MCF 10A (cell line): Measurements from ENCODE around the gene TCF25. TPM values are rescaled to one million over a fixed set of nuclear protein-coding genes. Genes with fewer than 3 reads are reported as not detected.

Experiments
- BruUV-seq: library from RNA; stranded (reverse); fragments of 400-500 nt; replicated peaks from 2 replicates; lab custom pipeline; 2021; lab: Mats Ljungman, UMichigan
- CTCF ChIA-PET: fragments of 300-600 bp; sonication (Branson Sonifier 250); formaldehyde crosslinking; extraction: SDS; loops from one replicate; lab custom pipeline; 2021; ENCODE audit warnings: antibody characterized with exemption, inconsistent platforms; lab: Yijun Ruan, JAX
- POLR2A ChIA-PET: fragments of 300-600, 350-650 bp; sonication (Branson Sonifier 250); formaldehyde crosslinking; extraction: SDS; loops from one replicate; lab custom pipeline; 2020; ENCODE audit warnings: antibody characterized with exemption, inconsistent platforms; lab: Yijun Ruan, JAX
- DNase-seq: peaks from one replicate; pipeline ENCODE4 v3.0.0-alpha.2; 2018; ENCODE audit not compliant: unreplicated experiment
- H3K27ac Mint-ChIP-seq: one replicate; pipeline ENCODE4 v1.8.0; 2022; ENCODE audit warnings: mild to moderate bottlenecking, low read depth, mixed read lengths; ENCODE audit not compliant: unreplicated experiment
- H3K27me3 Mint-ChIP-seq: one replicate; pipeline ENCODE4 v1.8.0; 2022; ENCODE audit warnings: mixed read lengths; ENCODE audit not compliant: insufficient read depth, unreplicated experiment
- H3K36me3 Mint-ChIP-seq: one replicate; pipeline ENCODE4 v1.8.0; 2022; ENCODE audit warnings: mild to moderate bottlenecking, moderate library complexity, mixed read lengths; ENCODE audit not compliant: insufficient read depth, unreplicated experiment
- H3K4me1 Mint-ChIP-seq: one replicate; pipeline ENCODE4 v1.8.0; 2022; ENCODE audit warnings: mixed read lengths; ENCODE audit not compliant: insufficient read depth, unreplicated experiment
- H3K4me3 Mint-ChIP-seq: one replicate; pipeline ENCODE4 v1.8.0; 2022; ENCODE audit warnings: mild to moderate bottlenecking, moderate library complexity, mixed read lengths; ENCODE audit not compliant: unreplicated experiment
- H3K9me3 Mint-ChIP-seq: one replicate; pipeline ENCODE4 v1.8.0; 2022; ENCODE audit warnings: mixed read lengths; ENCODE audit not compliant: unreplicated experiment
- CTCF ChIP-seq: fragments of 200-600 bp; IDR thresholded peaks from one replicate; pipeline ENCODE4 v1.8.0; 2022; ENCODE audit warnings: antibody characterized with exemption, mild to moderate bottlenecking; ENCODE audit not compliant: unreplicated experiment
- intact Hi-C: fragments of 100-400 bp; cut with micrococcal nuclease; formaldehyde crosslinking; loops from 2 replicates; pipeline ENCODE4 v1.14.1; 2022
- total RNA-seq: library from RNA; stranded (reverse); gene quantifications from 2 replicates; pipeline ENCODE4 v1.2.3, GENCODE V29; 2022

The TCF25 gene
- total RNA-seq, 1 experiment from 2014 or later: 239 TPM

DNA sequence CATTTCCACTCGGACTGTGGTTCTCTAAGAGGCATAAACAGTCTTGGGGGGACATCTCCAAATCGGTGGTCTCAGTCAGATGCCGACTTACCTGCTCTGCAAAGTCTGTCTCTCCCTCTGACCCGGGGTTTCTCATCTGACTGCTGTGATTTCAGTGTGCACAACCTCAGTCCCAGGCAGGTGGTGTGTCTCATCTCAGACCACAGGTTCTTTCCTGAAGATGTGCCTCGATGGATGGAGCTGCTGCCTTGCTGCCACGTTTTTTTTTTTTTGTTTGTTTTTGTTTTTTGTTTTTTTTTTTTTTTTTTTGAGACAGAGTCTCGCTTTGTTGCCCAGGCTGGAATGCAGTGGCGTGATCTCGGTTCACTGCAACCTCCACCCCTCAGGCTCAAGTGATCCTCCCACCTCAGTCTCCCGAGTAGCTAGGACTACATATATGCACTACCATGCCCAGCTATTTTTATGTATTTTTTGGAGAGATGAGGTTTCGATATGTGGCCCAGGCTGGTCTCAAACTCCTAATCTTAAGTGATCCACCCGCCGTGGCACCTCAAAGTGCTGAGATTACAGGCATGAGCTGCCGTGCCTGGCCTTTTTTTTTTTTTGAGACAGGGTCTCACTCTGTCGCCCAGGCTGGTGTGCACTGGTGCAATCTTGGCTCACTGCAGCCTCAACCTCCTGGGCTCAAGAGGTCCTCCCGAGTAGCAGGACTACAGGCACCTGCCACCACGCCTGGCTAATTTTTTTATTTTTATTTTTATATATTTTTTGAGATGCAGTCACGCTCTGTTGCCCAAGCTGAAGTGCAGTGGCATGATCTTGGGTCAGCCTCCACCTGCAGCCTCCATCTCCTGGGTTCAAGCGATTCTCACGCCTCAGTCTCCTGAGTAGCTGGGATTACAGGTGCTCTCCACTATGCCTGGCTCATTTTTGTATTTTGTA is 29.7 kb upstream of the TCF25 start:
- BruUV-seq: no TSS peak
- ChIA-PET POLR2A (interaction anchor here (0.6 to 1.5 kb wide), 2 partner anchors 17 to 37 kb away, joined by 3 to 5 read pairs; no protein-coding TSS in a partner anchor), CTCF (interaction anchor here (0.6 kb wide), 1 partner anchor 92 kb away, joined by 3 read pairs; no protein-coding TSS in a partner anchor)
- TF ChIP-seq CTCF: no peak
- Mint-ChIP-seq H3K36me3 (no peaks in the 10 kb centered on the region), H3K9me3 (no peaks in the 10 kb centered on the region), H3K4me1 (no peaks in the 10 kb centered on the region), H3K27ac (no peak overlapping the region), H3K4me3 (no peak overlapping the region), H3K27me3 (no peaks in the 10 kb centered on the region)
- no peak for DNase-seq
- intact Hi-C loops: no loop called here

GRCh38 chr16:89844739-89845339 is 28.6 kb upstream of the TCF25 start:
- Mint-ChIP-seq H3K27me3 (no peaks in the 10 kb centered on the region), H3K4me3 (no peak overlapping the region), H3K9me3 (no peaks in the 10 kb centered on the region), H3K4me1 (no peaks in the 10 kb centered on the region), H3K36me3 (no peaks in the 10 kb centered on the region), H3K27ac (no peak overlapping the region)
- ChIA-PET POLR2A (interaction anchor here (0.6 kb wide), 1 partner anchor 36 kb away, joined by 3 read pairs; no protein-coding TSS in a partner anchor), CTCF (interaction anchor here (0.6 kb wide), 1 partner anchor 93 kb away, joined by 3 read pairs; no protein-coding TSS in a partner anchor)
- intact Hi-C loops: no loop called here
- BruUV-seq: no TSS peak
- no peak for DNase-seq
- no peak for TF ChIP-seq CTCF

- DNase-seq: no peak
- H3K27ac Mint-ChIP-seq: no peak overlapping the region
- no peaks in the 10 kb centered on the region for H3K27me3 Mint-ChIP-seq
- BruUV-seq: no TSS peak
- intact Hi-C loops: no loop called here
- H3K4me3 Mint-ChIP-seq: no peak overlapping the region
- no peaks in the 10 kb centered on the region for H3K9me3 Mint-ChIP-seq
- POLR2A ChIA-PET: no interaction called here
- no peaks in the 10 kb centered on the region for H3K36me3 Mint-ChIP-seq
- TF ChIP-seq CTCF: no peak
- CTCF ChIA-PET: interaction anchor here (1.2 kb wide), 1 partner anchor 15 kb away, joined by 5 read pairs; no protein-coding TSS in a partner anchor
- H3K4me1 Mint-ChIP-seq: no peaks in the 10 kb centered on the region
Measured at GRCh38 chr16:89845417-89845816, 28.0 kb upstream of the TCF25 start.
